ENCODE data around the gene LRMDA. TPM values are rescaled to one million over a fixed set of nuclear protein-coding genes. Genes with fewer than 3 reads are reported as not detected.

The LRMDA gene
- total and polyA plus RNA-seq, 2 of the 8 experiments (the other 6 are each of a cell fraction or from before 2014, with no cell fraction given), result 0.86 to 2.8 TPM

GRCh38 chr10:75793848-75794247, 362.4 kb downstream of the LRMDA start:
- Histone ChIP-seq H4K5ac (ENCODE audit: insufficient read length, low read depth, low read length) (no peak overlapping the region), H2BK120ac (replicated peaks; ENCODE audit: low read depth, low read length) (no peak overlapping the region), H3K23ac (ENCODE audit: insufficient read length) (no peak overlapping the region), H2AK5ac (ENCODE audit: low read depth, low read length) (no peak overlapping the region), H3K9me3 (ENCODE audit: insufficient read depth in 2 of 2, low read depth in 1 of 2, low read length in 1 of 2) (peaks cover 0 to 5% of the 10 kb centered on the region in 2 experiments; a peak in 1 of 4 replicates), H4K20me1 (replicated peaks in 1 of 2; ENCODE audit: control insufficient read depth in 1 of 2, insufficient read depth in 2 of 2, low read length in 2 of 2) (no peaks in the 10 kb centered on the region), H3K79me2 (ENCODE audit: control insufficient read depth in 1 of 2, insufficient read depth in 2 of 2, low read length in 2 of 2) (no peaks in the 10 kb centered on the region), H3K18ac (ENCODE audit: extremely low read depth, low read length) (no peak overlapping the region), H2BK5ac (ENCODE audit: low read depth, low read length) (no peak overlapping the region), H3K4me2 (ENCODE audit: insufficient read depth in 1 of 2, low read depth in 2 of 2, low read length in 2 of 2) (no peak overlapping the region), H3K27ac (ENCODE audit: low read depth, low read length) (no peak overlapping the region), H2BK20ac (ENCODE audit: low read length) (no peak overlapping the region), H3K56ac (replicated peaks; ENCODE audit: insufficient read length, low read depth, low read length) (no peak overlapping the region), H3K79me1 (ENCODE audit: low read depth, low read length) (no peaks in the 10 kb centered on the region), H3K14ac (ENCODE audit: insufficient read length) (no peak overlapping the region), H2BK12ac (ENCODE audit: low read depth, low read length) (no peak overlapping the region), H3K23me2 (ENCODE audit: low read depth, low read length) (no peaks in the 10 kb centered on the region), H4K91ac (replicated peaks; ENCODE audit: insufficient read length, low read length) (no peak overlapping the region), H3K4me1 (replicated peaks in 1 of 4; ENCODE audit: control insufficient read depth in 3 of 4, insufficient read depth in 4 of 4, low read length in 3 of 4) (peaks cover under 1 to 5% (median 4%) of the 10 kb centered on the region in 4 experiments; a peak in 4 of 7 replicates), H4K8ac (ENCODE audit: extremely low read depth, insufficient read depth, low read length) (no peak overlapping the region), H3K4me3 (ENCODE audit: extremely low read depth in 1 of 4, insufficient read depth in 2 of 4, low read depth in 3 of 4, low read length in 4 of 4) (no peak overlapping the region), H2BK15ac (ENCODE audit: low read length) (no peak overlapping the region), H3K27me3 (replicated peaks in 1 of 4; ENCODE audit: control insufficient read depth in 3 of 4, extremely low read depth in 1 of 4, insufficient read depth in 3 of 4, low read length in 3 of 4) (no peaks in the 10 kb centered on the region), H3K36me3 (ENCODE audit: control insufficient read depth in 2 of 4, insufficient read depth in 4 of 4, low read length in 3 of 4) (no peaks in the 10 kb centered on the region), H3K4ac (replicated peaks; ENCODE audit: insufficient read length, low read depth, low read length) (no peak overlapping the region), H2AFZ (ENCODE audit: low read length) (no peak overlapping the region), H3K9ac (replicated peaks in 1 of 4; ENCODE audit: extremely low read depth in 1 of 4, low read depth in 3 of 4, low read length in 3 of 4) (no peak overlapping the region)
- DNase-seq (ENCODE audit: low read depth in 1 of 2, low spot score in 2 of 2) (no peak), FAIRE-seq (no peak)
- CTCF ChIA-PET (ENCODE audit: partially characterized antibody), result no interaction called here
- no peak for TF ChIP-seq TAF1 (IDR thresholded peaks at IDR 0.05; ENCODE audit: low read depth, low read length)
- TF ChIP-seq CBX8 (IDR thresholded peaks at IDR 0.05; ENCODE audit: borderline replicate concordance, low read depth, low read length), result no peak
- TF ChIP-seq BRCA1 (IDR thresholded peaks at IDR 0.05; ENCODE audit: low read depth, low read length), result no peak
- TF ChIP-seq SP1 (IDR thresholded peaks at IDR 0.05; ENCODE audit: low read depth, low read length), result no peak
- no peak for TF ChIP-seq POU5F1 (IDR thresholded peaks at IDR 0.05; ENCODE audit: low read depth, low read length)
- TF ChIP-seq JUND (IDR thresholded peaks at IDR 0.05; ENCODE audit: low read length), result no peak
- no peak for TF ChIP-seq GTF2F1 (IDR thresholded peaks at IDR 0.05; ENCODE audit: borderline replicate concordance, low read depth, low read length)
- TF ChIP-seq KDM4A (IDR thresholded peaks at IDR 0.05; ENCODE audit: low read depth, low read length, severe bottlenecking), result no peak
- no peak for TF ChIP-seq SAP30 (IDR thresholded peaks at IDR 0.05; ENCODE audit: insufficient read depth, insufficient replicate concordance, low read length)
- no peak for TF ChIP-seq SRF (IDR thresholded peaks at IDR 0.05; ENCODE audit: low read depth, low read length)
- TF ChIP-seq EGR1 (IDR thresholded peaks at IDR 0.05; ENCODE audit: borderline replicate concordance, low read depth, low read length), result no peak
- TF ChIP-seq BCL11A (IDR thresholded peaks at IDR 0.05; ENCODE audit: low read depth in 2 of 2, low read length in 2 of 2), result no peak
- no peak for TF ChIP-seq POLR2A (IDR thresholded peaks at IDR 0.05; ENCODE audit: control extremely low read depth in 1 of 2, low read depth in 2 of 2, low read length in 2 of 2)
- no peak for TF ChIP-seq RBBP5 (IDR thresholded peaks at IDR 0.05; ENCODE audit: borderline replicate concordance, low read depth, low read length)
- POLR2A ChIA-PET (ENCODE audit: partially characterized antibody), result no interaction called here
- 100% methylated on average over 1 of the region's 1 CpG; no CpG with 5 or more reads in 1 of the 2 experiments for WGBS, 2 experiments (ENCODE audit: extremely low coverage in 1 of 2, insufficient coverage in 1 of 2, insufficient read length in 1 of 2, insufficient replicate concordance in 2 of 2, low coverage in 1 of 2, low lambda C conversion rate in 2 of 2, missing lambda C conversion rate in 1 of 2)
